Activated B cell treated with CpG ODN at 0.5 μM for 24 hours (primary cell): Measurements from ENCODE around the gene OAS1. TPM values are rescaled to one million over a fixed set of nuclear protein-coding genes. Genes with fewer than 3 reads are reported as not detected.

Experiments used
- ATAC-seq: fragments of 200-7000 bp; cut with Tn5 transposase; one replicate; pipeline ENCODE4 v1.10.0; 2021; ENCODE audit warnings: low read depth, mild to moderate bottlenecking, moderate library complexity
- CTCF ChIA-PET: fragments of 350-600 bp; sonication (Branson Sonifier 250); formaldehyde crosslinking; loops from one replicate; lab custom pipeline; 2021; ENCODE audit warnings: antibody characterized with exemption; lab: Charles Lee
- POLR2A ChIA-PET: fragments of 350-600 bp; sonication (Branson Sonifier 250); formaldehyde crosslinking; loops from one replicate; lab custom pipeline; 2021; ENCODE audit warnings: antibody characterized with exemption; lab: Charles Lee
- DNase-seq: peaks from one replicate; pipeline ENCODE4 v3.0.0; 2022
- H3K27ac Mint-ChIP-seq: one replicate; pipeline ENCODE4 v1.8.0; 2020; ENCODE audit warnings: mixed read lengths
- H3K27me3 Mint-ChIP-seq: one replicate; pipeline ENCODE4 v1.8.0; 2021; ENCODE audit warnings: mixed read lengths
- H3K36me3 Mint-ChIP-seq: one replicate; pipeline ENCODE4 v1.8.0; 2021; ENCODE audit warnings: low read depth, mixed read lengths
- H3K4me1 Mint-ChIP-seq: one replicate; pipeline ENCODE4 v1.8.0; 2021; ENCODE audit warnings: mixed read lengths
- H3K4me3 Mint-ChIP-seq: one replicate; pipeline ENCODE4 v1.8.0; 2020; ENCODE audit warnings: mild to moderate bottlenecking, mixed read lengths
- H3K9me3 Mint-ChIP-seq: one replicate; pipeline ENCODE4 v1.8.0; 2020; ENCODE audit warnings: mixed read lengths
- CTCF ChIP-seq: fragments of 200-600 bp; IDR thresholded peaks from one replicate; pipeline ENCODE4 v1.8.0; 2022; ENCODE audit warnings: antibody characterized with exemption, mild to moderate bottlenecking
- intact Hi-C: fragments of 100-400 bp; cut with micrococcal nuclease; formaldehyde crosslinking; loops from one replicate; pipeline ENCODE4 v1.15.1; 2024
- total RNA-seq: library from RNA; stranded (reverse); gene quantifications from 2 replicates; pipeline ENCODE4 v1.2.3, GENCODE V29; 2022

Gene OAS1
- total RNA-seq, 1 donor from 2014 or later, result 30.6 TPM

GRCh38 chr12:112932485-112933128 lies 25.8 kb downstream of the OAS1 start:
- H3K36me3 Mint-ChIP-seq, result peaks cover 4% of the 10 kb centered on the region
- ATAC-seq, result no peak
- POLR2A ChIA-PET, result no interaction called here

GRCh38 chr12:112933129-112933505 lies 26.4 kb downstream of the OAS1 start:
- ATAC-seq (no peak), DNase-seq (no peak)
- Mint-ChIP-seq H3K27me3 (no peaks in the 10 kb centered on the region), H3K9me3 (no peaks in the 10 kb centered on the region), H3K4me1 (peaks cover 9% of the 10 kb centered on the region), H3K36me3 (peaks cover 3% of the 10 kb centered on the region), H3K27ac (no peak overlapping the region), H3K4me3 (no peak overlapping the region)
- intact Hi-C loops, result no loop called here
- ChIA-PET CTCF (no interaction called here), POLR2A (no interaction called here)
- no peak for TF ChIP-seq CTCF

More at GRCh38 chr12:112932485-112933128, 25.8 kb downstream of the OAS1 start:
- H3K4me1 Mint-ChIP-seq, result peaks cover 7% of the 10 kb centered on the region
- TF ChIP-seq CTCF, result no peak
- CTCF ChIA-PET, result no interaction called here
- no peaks in the 10 kb centered on the region for H3K27me3 Mint-ChIP-seq
- no peak overlapping the region for H3K27ac Mint-ChIP-seq
- no peaks in the 10 kb centered on the region for H3K9me3 Mint-ChIP-seq
- intact Hi-C loops, result no loop called here
- no peak for DNase-seq
- H3K4me3 Mint-ChIP-seq, result no peak overlapping the region

GRCh38 chr12:112936264-112936663 lies 29.5 kb downstream of the OAS1 start:
- Mint-ChIP-seq H3K27me3 (no peaks in the 10 kb centered on the region), H3K4me1 (peaks cover 28% of the 10 kb centered on the region), H3K27ac (peak overlapping the region; percentile 16), H3K9me3 (no peaks in the 10 kb centered on the region), H3K36me3 (peaks cover 2% of the 10 kb centered on the region), H3K4me3 (no peak overlapping the region)
- no peak for DNase-seq
- intact Hi-C loops, result no loop called here
- ChIA-PET CTCF (no interaction called here), POLR2A (no interaction called here)
- ATAC-seq, result no peak
- no peak for TF ChIP-seq CTCF

GRCh38 chr12:112936927-112937326 lies 30.2 kb downstream of the OAS1 start:
- Mint-ChIP-seq H3K27me3 (no peaks in the 10 kb centered on the region), H3K4me3 (peak overlapping the region; percentile 36), H3K9me3 (no peaks in the 10 kb centered on the region), H3K4me1 (peaks cover 28% of the 10 kb centered on the region), H3K27ac (peak overlapping the region; percentile 25), H3K36me3 (peaks cover 2% of the 10 kb centered on the region)
- ATAC-seq (no peak), DNase-seq (no peak)
- POLR2A ChIA-PET, result interaction anchor here (2.0 to 2.2 kb wide), 2 partner anchors 29 to 41 kb away, joined by 14 to 16 read pairs; partner anchors contain the start of genes OAS1 and OAS2
- no peak for TF ChIP-seq CTCF
- intact Hi-C loops, result no loop called here
- CTCF ChIA-PET, result interaction anchor here (1.8 kb wide), 1 partner anchor 36 kb away, joined by 10 read pairs; no protein-coding TSS in a partner anchor

- H3K4me3 Mint-ChIP-seq, result peak within 1 kb of the TSS; percentile 89
- POLR2A ChIA-PET, result interaction anchor here (0.5 to 2.2 kb wide), 4 partner anchors 12 to 64 kb away, joined by 3 to 16 read pairs (median 10); partner anchors contain the start of genes OAS1 and OAS2
Measured at GRCh38 chr12:112937741-112938719, 31.3 kb downstream of the OAS1 start, which contains the start of gene OAS3. Gene OAS3 (plus strand): TSS chr12:112938474. CDS start chr12:112938531, 57 bp downstream.

More at GRCh38 chr12:112937741-112938719, 31.3 kb downstream of the OAS1 start, which contains the start of gene OAS3:
- H3K27me3 Mint-ChIP-seq, result no peaks in the 10 kb centered on the region
- intact Hi-C loops, result loop anchor here (1.0 to 2.0 kb wide), 2 partner anchors 11 to 31 kb away; partner anchors contain the start of gene OAS1
- DNase-seq, result peak; percentile 55
- CTCF ChIA-PET, result interaction anchor here (1.8 kb wide), 1 partner anchor 37 kb away, joined by 10 read pairs; no protein-coding TSS in a partner anchor
- peaks cover 2% of the 10 kb centered on the region for H3K36me3 Mint-ChIP-seq
- H3K4me1 Mint-ChIP-seq, result peaks cover 28% of the 10 kb centered on the region
- TF ChIP-seq CTCF, result no peak
- peak; percentile 74 for ATAC-seq
- H3K27ac Mint-ChIP-seq, result peak within 1 kb of the TSS; percentile 82
- H3K9me3 Mint-ChIP-seq, result no peaks in the 10 kb centered on the region
